Stimulated activated CD8-positive, alpha-beta memory T cell treated with anti-CD3 and anti-CD28 coated beads, Interleukin-15, amount 100 ng/mL, for 4 hours (primary cell): ENCODE results near the gene P4HB.

Source experiments
- DNase-seq, 2 donors: peaks; one replicate each; pipeline ENCODE4 v3.0.0-alpha.2; 2020; ENCODE audit warnings: low read depth in 2 of 2

Gene P4HB

GRCh38 chr17:81868674-81869220 is 8.4 kb upstream of the P4HB start:
- no peak for DNase-seq

- no peak for DNase-seq
Measured at GRCh38 chr17:81867991-81868673, 7.8 kb upstream of the P4HB start.

GRCh38 chr17:81867170-81867990 is 7.0 kb upstream of the P4HB start:
- no peak for DNase-seq

- no peak for DNase-seq
Measured at GRCh38 chr17:81866440-81867169, 6.3 kb upstream of the P4HB start.

GRCh38 chr17:81865733-81866439 is 5.6 kb upstream of the P4HB start:
- no peak for DNase-seq

GRCh38 chr17:81865358-81865732 is 5.0 kb upstream of the P4HB start:
- DNase-seq, result no peak

GRCh38 chr17:81863833-81864768 is 3.8 kb upstream of the P4HB start:
- no peak for DNase-seq

- DNase-seq, result no peak
Measured at GRCh38 chr17:81863123-81863675, 2.9 kb upstream of the P4HB start.

GRCh38 chr17:81860756-81861568 is 627 bp upstream of the P4HB start:
- DNase-seq, result peak; percentile 97 to 99

GRCh38 chr17:81858967-81859905 is 1.1 kb downstream of the P4HB start:
- no peak for DNase-seq

- DNase-seq, result no peak
Measured at GRCh38 chr17:81858170-81858966, 2.0 kb downstream of the P4HB start.

GRCh38 chr17:81854974-81855774 is 5.2 kb downstream of the P4HB start:
- DNase-seq, result no peak

GRCh38 chr17:81852237-81852636 is 8.1 kb downstream of the P4HB start:
- DNase-seq, result no peak

- DNase-seq, result no peak
Measured at GRCh38 chr17:81851423-81851822, 8.9 kb downstream of the P4HB start.

- no peak for DNase-seq
Measured at GRCh38 chr17:81849457-81849856, 10.9 kb downstream of the P4HB start.
